ENCODE data around the gene GPR132. TPM values are rescaled to one million over a fixed set of nuclear protein-coding genes. Genes with fewer than 3 reads are reported as not detected.
"Not testable (repeated sequence)": the region's sequence is repeated elsewhere in the genome, so short reads cannot be mapped to it uniquely, and the experiment has no call there.

The GPR132 gene
- total RNA-seq, 1 experiment from 2014 or later = not detected

DNA sequence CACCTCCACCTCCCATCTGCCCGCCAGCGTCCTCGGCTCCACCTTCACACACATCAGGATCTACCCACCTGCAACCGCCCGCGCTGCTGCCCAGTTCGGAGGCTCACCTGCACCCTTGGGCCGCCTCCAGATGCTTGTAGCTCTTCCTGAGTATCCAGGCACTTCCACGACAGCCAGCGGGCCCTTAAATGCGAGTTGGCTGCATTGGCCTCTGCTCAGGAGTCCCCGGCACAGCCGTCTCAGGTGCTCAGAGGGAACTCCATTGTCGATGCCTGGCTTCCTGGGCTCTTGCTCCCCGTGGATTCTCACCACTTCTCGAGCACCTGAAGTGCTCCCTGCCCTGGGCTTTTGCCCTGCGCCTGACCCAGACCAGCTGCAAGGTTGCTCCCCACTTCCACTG, 22.4 kb downstream of the GPR132 start:
- no peaks in the 10 kb centered on the region for H3K36me3 ChIP-seq
- no peak overlapping the region for H3K4me3 ChIP-seq
- DNase-seq = no peak
- no peaks in the 10 kb centered on the region for H3K9me3 ChIP-seq
- no peaks in the 10 kb centered on the region for H3K27me3 ChIP-seq

DNA sequence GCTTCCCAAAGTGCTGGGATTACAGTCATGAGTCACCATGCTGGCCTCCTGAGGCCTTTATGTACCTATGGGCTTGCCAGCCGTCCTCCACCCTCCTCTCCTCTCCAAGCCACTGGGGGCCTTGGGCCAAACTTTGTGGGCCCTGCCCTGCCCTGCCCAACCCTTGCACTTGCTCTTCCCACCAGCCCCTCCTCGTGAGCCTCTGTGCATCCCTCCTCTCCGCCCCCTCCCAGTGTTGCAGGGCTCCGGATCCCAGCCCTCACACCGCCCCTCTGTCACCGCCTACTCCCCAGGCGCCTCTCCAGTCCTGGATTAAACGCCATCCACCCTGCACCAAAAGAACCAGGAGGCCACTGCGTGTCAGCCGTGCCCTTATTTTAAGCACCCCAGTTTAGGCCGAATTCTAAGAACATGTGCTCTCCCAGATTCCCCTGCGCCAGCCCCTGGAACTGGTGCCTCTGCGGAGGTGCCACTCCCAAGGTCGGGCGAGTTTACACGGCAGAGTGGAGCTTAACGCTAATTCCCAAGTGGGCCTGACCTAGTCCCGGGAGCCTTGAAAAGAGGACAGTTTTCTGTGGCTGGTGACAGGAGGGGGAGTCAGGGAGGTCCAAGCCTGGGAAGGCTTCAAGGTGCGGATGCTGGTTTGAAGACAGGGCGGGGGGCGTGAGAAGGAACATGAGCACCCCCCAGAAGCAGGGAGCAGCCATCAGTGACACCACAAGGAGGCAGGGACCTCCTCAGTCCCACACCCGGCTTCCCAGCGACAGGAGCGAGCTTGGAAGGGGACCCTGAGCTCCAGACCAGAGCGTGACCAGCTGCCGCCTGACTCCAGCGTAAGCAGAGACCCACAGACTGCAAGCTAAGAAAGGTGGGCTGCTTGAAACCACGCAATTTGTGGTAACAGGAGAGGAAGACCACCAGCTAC, 23.1 kb downstream of the GPR132 start:
- no peak overlapping the region for H3K4me3 ChIP-seq

DNA sequence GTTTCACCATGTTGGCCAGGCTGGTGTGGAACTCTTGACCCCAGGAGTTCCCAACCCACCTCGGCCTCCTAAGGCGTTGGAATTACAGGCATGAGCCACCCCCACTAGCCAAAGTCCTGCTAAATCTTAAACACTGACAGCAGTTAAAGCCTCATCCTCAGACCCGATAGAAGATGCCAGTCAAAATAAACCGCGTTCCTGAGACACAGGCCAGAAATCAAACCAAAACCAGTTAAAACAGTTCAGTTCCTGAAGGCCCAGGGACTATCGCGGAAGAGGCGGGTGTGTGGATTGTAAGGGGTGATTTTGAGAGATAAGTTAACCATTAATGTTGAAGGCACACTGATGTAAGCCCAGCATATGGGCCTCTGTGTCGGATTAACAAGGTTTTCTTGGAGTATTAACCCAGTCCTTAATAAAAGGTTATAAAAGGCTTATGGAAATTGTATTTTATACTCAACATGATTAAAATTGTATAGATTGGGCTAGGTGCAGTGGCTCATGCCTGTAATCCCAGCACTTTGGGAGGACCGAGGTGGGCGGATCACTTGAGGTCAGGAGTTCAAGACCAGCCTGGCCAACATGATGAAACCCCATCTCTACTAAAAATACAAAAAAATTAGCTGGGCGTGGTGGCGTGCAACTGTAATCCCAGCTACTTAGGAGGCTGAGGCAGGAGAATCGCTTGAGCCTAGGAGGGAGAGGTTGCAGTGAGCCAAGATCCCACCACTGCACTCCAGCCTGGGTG, 25.6 kb downstream of the GPR132 start:
- Histone ChIP-seq H3K9me3 (no peaks in the 10 kb centered on the region), H3K27me3 (no peaks in the 10 kb centered on the region), H3K4me3 (no peak overlapping the region), H3K36me3 (no peaks in the 10 kb centered on the region)
- DNase-seq = no peak

More for the DNA sequence above, 23.1 kb downstream of the GPR132 start:
- H3K36me3 ChIP-seq = no peaks in the 10 kb centered on the region
- no peaks in the 10 kb centered on the region for H3K27me3 ChIP-seq
- DNase-seq = peak; percentile 62
- no peaks in the 10 kb centered on the region for H3K9me3 ChIP-seq

DNA sequence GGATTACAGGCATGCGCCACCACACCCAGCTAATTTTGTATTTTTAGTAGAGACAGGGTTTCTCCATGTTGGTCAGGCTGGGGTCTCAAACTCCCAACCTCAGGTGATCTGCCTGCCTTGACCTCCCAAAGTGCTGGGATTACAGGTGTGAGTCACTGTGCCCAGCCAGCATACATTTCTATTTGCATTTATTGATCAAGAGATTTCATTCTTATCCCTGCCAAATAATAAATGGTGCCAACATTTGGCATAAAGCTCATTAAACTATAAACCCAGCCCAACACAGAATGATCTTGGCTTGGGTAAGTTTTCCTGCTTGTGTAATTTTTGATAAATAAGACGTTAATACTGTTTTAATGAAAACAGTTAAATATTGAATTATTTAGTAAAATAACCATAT, 29.6 kb downstream of the GPR132 start:
- not testable (repeated sequence) for H3K27me3 ChIP-seq, DNase-seq, H3K36me3 ChIP-seq, H3K4me3 ChIP-seq, H3K9me3 ChIP-seq

DNA sequence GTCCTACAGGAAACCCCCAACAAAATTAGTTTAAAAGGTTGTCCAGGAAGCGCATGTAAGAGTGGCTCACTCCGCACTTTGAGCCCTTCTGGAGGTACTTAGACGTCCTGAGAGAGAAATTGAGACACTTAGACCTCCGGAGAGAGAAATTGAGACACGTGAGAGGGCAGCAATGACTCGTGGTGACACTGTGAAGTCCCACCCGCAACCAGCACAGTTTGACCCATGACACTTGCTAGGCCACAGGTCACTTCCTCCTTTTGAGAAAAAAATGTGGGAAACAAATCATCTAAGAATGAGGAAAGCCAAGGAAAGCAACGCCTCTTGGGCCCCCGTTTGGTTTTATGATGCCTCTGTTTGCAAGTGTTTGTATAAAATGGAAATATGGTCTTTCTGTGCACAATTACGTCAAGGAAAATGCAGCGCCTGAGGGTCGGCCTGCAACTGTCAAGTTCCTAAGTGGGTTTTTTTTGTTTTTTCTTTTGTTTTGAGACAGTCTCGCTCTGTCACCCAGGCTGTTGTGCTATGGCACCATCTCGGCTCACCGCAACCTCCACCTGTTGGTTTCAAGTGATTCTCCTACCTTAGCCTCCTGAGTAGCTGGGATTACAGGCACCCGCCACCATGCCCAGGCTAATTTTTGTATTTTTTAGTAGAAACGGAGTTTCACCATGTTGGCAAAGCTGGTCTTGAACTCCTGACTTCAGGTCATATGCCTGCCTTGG, 30.8 kb downstream of the GPR132 start:
- Histone ChIP-seq H3K9me3 (no peaks in the 10 kb centered on the region), H3K4me3 (no peak overlapping the region), H3K27me3 (no peaks in the 10 kb centered on the region), H3K36me3 (no peaks in the 10 kb centered on the region)
- no peak for DNase-seq

DNA sequence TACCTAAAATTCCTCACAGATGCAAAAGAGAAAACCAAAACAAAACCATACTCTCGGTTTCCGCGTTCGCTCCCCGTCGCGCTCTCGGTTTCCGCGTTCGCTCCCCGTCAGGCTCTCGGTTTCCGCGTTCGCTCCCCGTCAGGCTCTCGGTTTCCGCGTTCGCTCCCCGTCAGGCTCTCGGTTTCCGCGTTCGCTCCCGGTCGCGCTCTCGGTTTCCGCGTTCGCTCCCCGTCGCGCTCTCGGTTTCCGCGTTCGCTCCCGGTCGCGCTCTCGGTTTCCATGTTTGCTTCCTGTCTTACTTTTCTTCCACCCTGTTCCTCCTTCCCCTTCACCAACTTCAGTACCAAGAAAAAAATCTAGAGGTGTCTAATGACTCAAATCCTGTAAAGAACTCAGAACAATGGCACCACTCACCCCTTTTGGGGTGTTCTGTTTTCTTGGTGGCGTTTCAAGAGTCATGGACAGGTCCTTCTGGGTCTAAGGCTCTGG, 31.8 kb downstream of the GPR132 start:
- H3K4me3 ChIP-seq = peak overlapping the region; percentile 49
- not testable (repeated sequence) for DNase-seq, H3K36me3 ChIP-seq, H3K27me3 ChIP-seq, H3K9me3 ChIP-seq

DNA sequence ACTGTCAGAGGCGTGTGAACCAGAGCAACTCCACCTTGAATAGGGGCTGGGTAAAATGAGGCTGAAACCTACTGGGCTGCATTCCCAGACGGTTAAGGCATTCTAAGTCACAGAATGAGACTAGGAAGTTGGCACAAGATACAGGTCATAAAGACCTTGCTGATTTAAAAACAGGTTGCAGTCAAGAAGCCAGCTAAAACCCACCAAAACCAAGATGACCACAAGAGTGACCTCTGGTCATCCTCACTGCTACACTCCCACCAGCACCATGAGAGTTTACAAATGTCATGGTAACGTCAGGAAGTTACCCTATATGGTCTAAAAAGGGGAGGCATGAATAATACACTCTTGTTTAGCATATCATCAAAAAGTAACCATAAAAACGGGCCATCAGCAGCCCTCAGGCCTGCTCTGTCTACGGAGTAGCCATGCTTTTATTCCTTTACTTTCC, 32.8 kb downstream of the GPR132 start:
- DNase-seq, H3K9me3 ChIP-seq, H3K36me3 ChIP-seq, H3K27me3 ChIP-seq, H3K4me3 ChIP-seq: not testable (repeated sequence)

DNA sequence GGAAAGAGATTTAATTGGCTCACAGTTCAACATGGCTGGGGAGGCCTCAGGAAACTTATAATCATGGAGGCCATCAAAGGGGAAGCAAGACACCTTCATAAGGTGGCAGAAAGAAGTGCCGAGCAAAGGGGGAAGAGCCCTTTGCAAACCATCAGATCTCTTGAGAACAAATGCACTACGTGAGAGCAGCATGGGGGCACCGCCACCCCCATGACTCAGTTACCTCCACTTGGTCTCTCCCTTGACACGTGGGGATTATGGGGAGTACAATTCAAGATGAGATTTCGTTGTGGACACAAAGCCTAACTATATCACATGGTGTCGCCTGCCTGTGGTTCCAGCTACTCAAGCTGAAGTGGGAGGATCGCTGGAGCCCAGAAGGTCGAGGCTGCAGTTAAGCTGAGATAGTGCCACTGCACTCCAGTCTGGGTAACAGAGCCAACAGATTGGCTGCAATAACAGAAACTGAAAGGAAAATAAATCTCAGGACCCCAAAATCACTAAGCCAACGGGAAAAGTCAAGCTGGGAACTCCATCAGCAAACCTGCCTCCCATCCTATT, 34.3 kb downstream of the GPR132 start:
- Histone ChIP-seq H3K36me3 (no peaks in the 10 kb centered on the region), H3K9me3 (no peaks in the 10 kb centered on the region), H3K4me3 (no peak overlapping the region), H3K27me3 (no peaks in the 10 kb centered on the region)
- DNase-seq = no peak

DNA sequence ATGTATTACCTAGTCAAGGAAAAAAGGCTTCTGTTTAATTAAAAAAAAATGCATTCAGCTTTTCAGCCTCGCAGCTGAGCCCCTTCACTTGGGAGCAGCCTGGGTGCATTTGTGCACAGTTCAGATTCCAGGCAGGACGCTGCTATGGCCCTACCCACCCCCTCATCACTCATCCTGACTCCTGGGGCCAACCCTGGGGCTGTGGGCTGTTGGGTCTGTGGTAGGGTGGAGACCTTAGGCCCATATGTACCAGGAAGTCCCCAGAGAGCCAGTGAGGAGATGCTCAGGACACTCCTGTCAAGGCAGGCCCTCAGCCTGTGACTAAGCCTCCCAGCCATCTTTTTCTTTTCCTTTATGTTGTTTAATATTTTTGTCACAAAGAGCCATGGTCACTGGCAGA, 35.0 kb downstream of the GPR132 start:
- Histone ChIP-seq H3K9me3 (no peaks in the 10 kb centered on the region), H3K27me3 (no peaks in the 10 kb centered on the region)

DNA sequence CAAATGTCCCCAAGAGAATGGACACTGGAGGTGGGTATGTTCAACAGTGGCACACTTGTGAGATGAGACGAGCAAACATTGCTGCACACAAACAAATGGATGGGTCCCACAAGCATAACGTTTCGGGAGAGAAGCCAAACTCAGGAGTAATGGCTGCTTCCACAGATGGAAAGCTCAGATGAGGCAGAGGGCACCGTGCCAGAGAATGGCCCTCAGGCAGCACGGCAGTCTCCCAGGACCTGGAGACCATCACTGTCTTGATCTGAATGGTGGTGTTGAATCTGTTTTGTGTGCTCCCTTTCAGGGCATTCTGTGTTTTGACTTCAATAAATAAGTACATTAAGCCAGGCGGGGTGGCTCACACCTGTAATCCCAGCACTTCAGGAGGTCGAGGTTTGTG, 35.8 kb downstream of the GPR132 start:
- Histone ChIP-seq H3K36me3 (no peaks in the 10 kb centered on the region), H3K4me3 (no peak overlapping the region)

More for the DNA sequence above, 35.0 kb downstream of the GPR132 start:
- Histone ChIP-seq H3K36me3 (no peaks in the 10 kb centered on the region), H3K4me3 (no peak overlapping the region)
- DNase-seq = no peak

DNA sequence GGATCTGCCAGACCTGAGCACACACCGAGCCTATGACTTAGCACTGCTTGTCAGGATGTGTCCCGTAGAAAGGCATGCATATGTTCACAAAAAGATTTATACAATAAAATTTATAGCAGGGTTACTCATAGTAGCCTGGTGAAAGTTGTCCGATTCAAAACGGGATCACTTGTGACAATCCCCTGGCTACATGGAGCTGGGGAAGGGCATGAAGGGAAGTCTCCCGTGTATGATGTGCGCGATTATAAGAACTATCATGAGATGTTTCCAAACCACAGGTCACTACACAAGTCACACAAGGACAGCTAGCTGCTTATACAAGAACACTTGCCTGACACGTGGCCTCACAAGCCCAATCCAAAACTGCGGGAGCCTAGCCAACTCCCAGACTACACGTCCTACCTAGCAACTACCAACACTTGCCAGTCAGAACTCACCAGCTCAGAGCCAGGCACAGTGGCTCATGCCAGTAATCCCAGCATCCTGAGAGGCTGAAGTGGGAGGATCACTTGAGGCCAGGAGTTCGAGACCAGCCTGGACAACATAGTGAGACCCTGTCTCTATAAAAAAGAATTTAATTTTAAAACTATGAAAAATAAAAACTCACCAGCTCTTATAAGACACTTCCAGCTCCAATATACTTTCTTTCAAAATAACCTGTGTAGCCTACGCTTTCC, 36.8 kb downstream of the GPR132 start:
- peak; percentile 70 for DNase-seq
- Histone ChIP-seq H3K36me3 (no peaks in the 10 kb centered on the region), H3K4me3 (no peak overlapping the region), H3K9me3 (no peaks in the 10 kb centered on the region), H3K27me3 (no peaks in the 10 kb centered on the region)

More for the DNA sequence above, 35.8 kb downstream of the GPR132 start:
- no peak for DNase-seq
- Histone ChIP-seq H3K27me3 (no peaks in the 10 kb centered on the region), H3K9me3 (no peaks in the 10 kb centered on the region)

DNA sequence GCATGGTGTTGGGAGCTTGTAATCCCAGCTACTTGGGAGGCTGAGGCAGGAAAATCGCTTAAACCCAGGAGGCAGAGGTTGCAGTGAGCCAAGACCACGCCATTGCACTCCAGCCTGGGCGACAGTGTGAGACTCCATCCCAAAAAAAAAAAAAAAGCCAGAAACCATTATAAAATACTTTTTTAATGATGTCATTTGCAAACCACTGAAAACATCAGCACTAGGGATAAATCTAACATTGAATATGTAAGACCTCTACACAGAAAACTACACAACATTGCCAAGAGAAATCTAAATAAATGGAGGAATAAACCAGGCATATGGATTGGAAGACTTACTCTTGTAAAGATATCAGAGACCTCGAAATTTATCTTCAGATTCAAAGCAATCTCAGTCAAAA, 37.5 kb downstream of the GPR132 start:
- H3K9me3 ChIP-seq, H3K36me3 ChIP-seq, H3K4me3 ChIP-seq, DNase-seq, H3K27me3 ChIP-seq: not testable (repeated sequence)

DNA sequence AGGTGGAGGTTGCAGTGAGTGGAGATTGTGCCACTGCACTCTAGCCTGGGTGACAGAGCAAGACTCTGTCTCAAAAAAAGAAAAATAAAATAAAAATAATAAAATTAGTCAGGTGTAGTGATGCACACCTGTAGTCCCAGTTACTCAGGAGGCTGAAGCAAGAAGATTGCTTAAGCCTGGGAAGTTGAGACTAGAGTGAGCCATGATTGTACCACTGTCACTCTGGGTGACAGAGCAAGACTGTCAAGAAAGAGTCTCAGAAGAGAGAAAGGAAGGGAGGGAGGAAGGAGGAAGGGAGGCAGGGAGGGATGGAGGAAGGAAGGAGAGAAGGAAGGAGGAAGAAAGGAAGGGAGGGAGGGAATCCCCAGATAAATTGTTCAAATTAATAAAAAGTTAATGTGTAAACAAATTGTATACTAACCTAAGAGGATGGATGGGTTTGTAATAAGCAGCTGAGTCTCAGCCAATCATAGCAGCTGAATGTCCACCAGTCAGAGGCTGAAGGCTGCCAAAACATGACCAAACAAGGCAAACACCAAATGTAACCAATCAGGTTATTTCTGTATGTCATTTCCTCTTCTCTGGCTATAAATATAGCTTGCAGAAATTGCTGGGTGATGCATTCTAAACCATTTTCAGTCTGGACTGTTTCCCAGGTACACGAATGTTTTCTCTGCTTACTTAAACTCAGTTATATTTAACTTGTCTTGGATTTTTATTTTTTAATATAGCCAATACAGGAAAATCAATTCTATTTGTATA, 38.2 kb downstream of the GPR132 start:
- Histone ChIP-seq H3K27me3 (no peaks in the 10 kb centered on the region), H3K9me3 (no peaks in the 10 kb centered on the region), H3K4me3 (no peak overlapping the region), H3K36me3 (no peaks in the 10 kb centered on the region)
- peak; percentile 56 for DNase-seq

DNA sequence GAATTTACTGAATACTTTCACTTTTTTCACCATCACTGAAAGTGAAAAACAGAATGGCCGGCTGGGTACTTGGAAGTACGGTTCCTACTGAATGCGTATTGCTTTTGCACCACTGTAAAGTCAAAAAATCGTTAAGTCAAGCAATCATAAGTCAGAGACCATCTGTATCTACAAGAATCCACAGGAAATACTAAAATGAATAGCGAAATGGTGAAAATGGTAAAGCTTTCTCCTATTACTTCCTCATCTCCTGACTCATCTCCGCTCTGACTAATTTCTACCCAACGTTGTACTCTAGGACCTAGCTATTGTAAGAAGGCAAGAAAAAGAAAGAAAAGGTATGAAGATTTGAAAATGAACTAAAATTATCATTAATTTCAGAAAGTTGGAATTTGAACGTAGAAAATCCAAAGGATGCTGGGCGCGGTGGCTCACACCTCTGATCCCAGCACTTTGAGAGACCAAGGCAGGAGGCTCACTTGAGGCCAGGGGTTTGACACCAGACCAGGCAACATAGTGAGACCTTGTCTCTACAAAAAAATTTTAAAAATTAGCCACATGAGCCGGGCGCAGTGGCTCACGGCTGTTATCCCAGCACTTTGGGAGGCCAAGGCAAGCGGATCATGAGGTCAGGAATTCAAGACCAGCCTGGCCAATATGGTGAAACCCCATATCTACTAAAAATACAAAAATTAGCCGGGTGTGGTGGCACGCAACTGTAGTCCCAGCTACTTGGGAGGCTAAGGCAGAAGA, 39.0 kb downstream of the GPR132 start:
- Histone ChIP-seq H3K9me3 (no peaks in the 10 kb centered on the region), H3K27me3 (no peaks in the 10 kb centered on the region), H3K4me3 (no peak overlapping the region), H3K36me3 (no peaks in the 10 kb centered on the region)
- DNase-seq = no peak

DNA sequence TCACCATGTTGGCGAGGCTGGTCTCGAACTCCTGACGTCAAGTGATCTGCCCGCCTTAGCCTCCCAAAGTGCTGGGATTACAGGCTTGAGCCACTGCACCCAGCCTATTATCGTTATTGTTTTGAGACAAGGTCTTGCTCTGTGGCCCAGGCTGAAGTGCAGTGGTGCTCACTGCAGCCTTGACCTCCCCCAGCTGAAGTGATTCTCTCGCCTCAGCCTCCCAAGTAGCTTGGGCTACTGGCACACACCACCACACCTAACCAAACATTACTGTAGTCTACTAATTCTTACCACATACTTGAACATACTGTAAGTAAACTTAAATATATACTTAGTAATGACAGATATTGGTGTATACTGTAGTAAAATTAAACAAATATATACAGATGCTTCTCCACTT, 39.8 kb downstream of the GPR132 start:
- Histone ChIP-seq H3K9me3 (no peaks in the 10 kb centered on the region), H3K4me3 (no peak overlapping the region), H3K27me3 (no peaks in the 10 kb centered on the region), H3K36me3 (no peaks in the 10 kb centered on the region; the same call in 1 of the 2 replicates)
- DNase-seq = no peak
